CD14-positive monocyte (primary cell): ENCODE data around the gene SEMA6D. TPM values are rescaled to one million over a fixed set of nuclear protein-coding genes. Genes with fewer than 3 reads are reported as not detected.

ENCODE experiments used
- DNase-seq, 3 donors: peaks; one replicate each; pipeline ENCODE4 v3.0.0-alpha.2; 2011 to 2022
- H2AFZ ChIP-seq: 2 replicates; pipeline ENCODE4 v1.6.0; 2012; ENCODE audit warnings: mild to moderate bottlenecking, low read depth, low read length, inconsistent platforms; ENCODE audit not compliant: insufficient read depth, poor library complexity, severe bottlenecking
- H3K27ac ChIP-seq, 2 donors: 1 replicate in 1 of 2; 2 replicates in 1 of 2; pipeline ENCODE4 v1.5.1; 2012 to 2013; ENCODE audit warnings: low read length in 2 of 2, control low read depth in 1 of 2, inconsistent platforms in 1 of 2, low read depth in 1 of 2, mild to moderate bottlenecking in 1 of 2
- H3K27me3 ChIP-seq, 2 donors: one replicate each; pipeline versions ENCODE4 v1.6.0 to v1.6.1; 2011 to 2013; ENCODE audit warnings: low read length in 2 of 2; ENCODE audit not compliant: control insufficient read depth in 2 of 2, insufficient read depth in 2 of 2
- H3K36me3 ChIP-seq, 2 donors: replicated peaks in 1 of 2; 1 replicate in 1 of 2; 2 replicates in 1 of 2; pipeline versions ENCODE4 v1.5.1 to v1.6.1; 2012 to 2013; ENCODE audit warnings: low read length in 2 of 2, control low read depth in 1 of 2, inconsistent platforms in 1 of 2, mild to moderate bottlenecking in 1 of 2; ENCODE audit not compliant: insufficient read depth in 2 of 2, control insufficient read depth in 1 of 2
- H3K4me1 ChIP-seq, 2 donors: 1 replicate in 1 of 2; 2 replicates in 1 of 2; pipeline versions ENCODE4 v1.5.1 to v1.6.1; 2012 to 2013; ENCODE audit warnings: low read length in 2 of 2, control low read depth in 1 of 2, inconsistent platforms in 1 of 2, mild to moderate bottlenecking in 1 of 2, moderate library complexity in 1 of 2; ENCODE audit not compliant: insufficient read depth in 2 of 2, control insufficient read depth in 1 of 2
- H3K4me2 ChIP-seq: replicated peaks from 2 replicates; pipeline ENCODE3; 2012; ENCODE audit warnings: low read length, moderate library complexity, mild to moderate bottlenecking; ENCODE audit not compliant: poor library complexity, severe bottlenecking; ENCODE audit errors: extremely low read depth
- H3K4me3 ChIP-seq, 3 experiments: fragments of 200-600 bp in 1 of 3; sonication (generic) in 1 of 3; replicated peaks in 1 of 3; 1 replicate in 2 of 3; 2 replicates in 1 of 3; pipeline ENCODE4 v1.5.1; 2011 to 2013; ENCODE audit warnings: low read length in 3 of 3, mild to moderate bottlenecking in 3 of 3, control low read depth in 2 of 3, low read depth in 2 of 3, inconsistent platforms in 1 of 3, moderate library complexity in 1 of 3
- H3K79me2 ChIP-seq: 2 replicates; pipeline ENCODE4 v1.6.0; 2012; ENCODE audit warnings: mild to moderate bottlenecking, control low read depth, inconsistent platforms, low read length, moderate library complexity; ENCODE audit not compliant: insufficient read depth
- H3K9ac ChIP-seq: 2 replicates; pipeline ENCODE4 v1.6.0; 2017; ENCODE audit warnings: low read length, mild to moderate bottlenecking; ENCODE audit not compliant: insufficient read depth, poor library complexity, severe bottlenecking
- H3K9me3 ChIP-seq, 2 donors: replicated peaks in 1 of 2; 1 replicate in 1 of 2; 2 replicates in 1 of 2; pipeline versions ENCODE4 v1.5.1 to v1.6.1; 2012 to 2013; ENCODE audit warnings: low read length in 2 of 2, control low read depth in 1 of 2; ENCODE audit not compliant: control insufficient read depth in 1 of 2, insufficient read depth in 1 of 2
- H4K20me1 ChIP-seq: 2 replicates; pipeline ENCODE4 v1.6.0; 2012; ENCODE audit warnings: mild to moderate bottlenecking, low read length, control low read depth, moderate library complexity; ENCODE audit not compliant: insufficient read depth
- H3K27ac Mint-ChIP-seq, 7 donors: one replicate each; pipeline ENCODE4 v1.8.0; 2020; ENCODE audit warnings: mild to moderate bottlenecking in 7 of 7, mixed read lengths in 7 of 7, moderate library complexity in 6 of 7, inconsistent platforms in 2 of 7
- H3K27me3 Mint-ChIP-seq, 3 donors: one replicate each; pipeline ENCODE4 v1.8.0; 2021 to 2022; ENCODE audit warnings: low read depth in 3 of 3, mild to moderate bottlenecking in 3 of 3, mixed read lengths in 3 of 3, moderate library complexity in 3 of 3, inconsistent platforms in 1 of 3
- H3K36me3 Mint-ChIP-seq, 2 donors: one replicate each; pipeline ENCODE4 v1.8.0; 2020; ENCODE audit warnings: mixed read lengths in 2 of 2, inconsistent platforms in 1 of 2, mild to moderate bottlenecking in 1 of 2
- H3K4me1 Mint-ChIP-seq: one replicate; pipeline ENCODE4 v1.8.0; 2020; ENCODE audit warnings: mild to moderate bottlenecking, mixed read lengths
- H3K4me3 Mint-ChIP-seq, 2 donors: one replicate each; pipeline ENCODE4 v1.8.0; 2020; ENCODE audit warnings: mild to moderate bottlenecking in 2 of 2, mixed read lengths in 2 of 2, moderate library complexity in 1 of 2
- H3K9me3 Mint-ChIP-seq, 7 donors: one replicate each; pipeline ENCODE4 v1.8.0; 2020 to 2022; ENCODE audit warnings: mixed read lengths in 7 of 7, mild to moderate bottlenecking in 6 of 7, moderate library complexity in 6 of 7, inconsistent platforms in 2 of 7
- CTCF ChIP-seq: fragments of 200-600 bp; IDR thresholded peaks from one replicate; pipeline ENCODE4 v1.8.0; 2022; ENCODE audit warnings: antibody characterized with exemption, mild to moderate bottlenecking
- WGBS: methylation state at CpG from one replicate; pipeline ENCODE4 v1.1.5; 2013; ENCODE audit warnings: missing lambda C conversion rate; ENCODE audit not compliant: insufficient coverage; 5-methylcytosine and 5-hydroxymethylcytosine counted together
- intact Hi-C, 2 donors: fragments of 100-400 bp; cut with micrococcal nuclease; formaldehyde crosslinking; loops; one replicate each; pipeline versions ENCODE4 v1.15.0 to v1.15.1; 2023
- polyA plus RNA-seq, 3 donors: library from polyadenylated mRNA; depleted of rRNA in 1 of 3; unstranded in 2 of 3; stranded (reverse) in 1 of 3; fragments of 300-500 nt in 2 of 3; fragments of >200 nt in 1 of 3; fragmentation: Illumina TruSeq in 2 of 3; gene quantifications; 1 replicate in 2 of 3; 2 replicates in 1 of 3; pipeline ENCODE4 v1.2.3, GENCODE V29; 2012 to 2021

The SEMA6D gene
- polyA plus RNA-seq, 3 donors: not detected

GRCh38 chr15:47742334-47742733 lies 25.0 kb downstream of the SEMA6D start:
- Histone ChIP-seq H3K79me2 (no peaks in the 10 kb centered on the region), H3K9ac (no peak overlapping the region), H3K4me1 (no peaks in the 10 kb centered on the region), H3K27ac (no peak overlapping the region), H3K36me3 (no peaks in the 10 kb centered on the region), H2AFZ (no peak overlapping the region), H3K4me3 (no peak overlapping the region), H3K4me2 (no peak overlapping the region), H3K9me3 (no peaks in the 10 kb centered on the region), H3K27me3 (no peaks in the 10 kb centered on the region), H4K20me1 (no peaks in the 10 kb centered on the region)
- no peak overlapping the region for H3K4me3 Mint-ChIP-seq
- peaks cover 0 to 8% (median 2%) of the 10 kb centered on the region in 7 donors for H3K9me3 Mint-ChIP-seq
- no peak for TF ChIP-seq CTCF
- no peaks in the 10 kb centered on the region for H3K36me3 Mint-ChIP-seq
- H3K27me3 Mint-ChIP-seq: peaks cover 0 to 2% (median 2%) of the 10 kb centered on the region in 3 donors
- intact Hi-C loops: no loop called here
- WGBS: no CpG with 5 or more reads among the region's 5 CpGs
- no peak for DNase-seq
- no peak overlapping the region for H3K27ac Mint-ChIP-seq
- no peaks in the 10 kb centered on the region for H3K4me1 Mint-ChIP-seq

- DNase-seq: no peak
- H3K36me3 ChIP-seq: no peaks in the 10 kb centered on the region
- no peak overlapping the region for H3K27ac ChIP-seq
- intact Hi-C loops: no loop called here
- no peak for TF ChIP-seq CTCF
- H4K20me1 ChIP-seq: no peaks in the 10 kb centered on the region
- H3K4me2 ChIP-seq: no peak overlapping the region
- no peaks in the 10 kb centered on the region for H3K79me2 ChIP-seq
- H3K4me1 Mint-ChIP-seq: no peaks in the 10 kb centered on the region
- H3K4me1 ChIP-seq: no peaks in the 10 kb centered on the region
- no peaks in the 10 kb centered on the region for H3K36me3 Mint-ChIP-seq
- H3K4me3 ChIP-seq: no peak overlapping the region
- no peak overlapping the region for H3K27ac Mint-ChIP-seq
- peaks cover 0 to 2% (median 2%) of the 10 kb centered on the region in 3 donors for H3K27me3 Mint-ChIP-seq
- no CpG with 5 or more reads among the region's 2 CpGs for WGBS
- H3K27me3 ChIP-seq: no peaks in the 10 kb centered on the region
- H3K9me3 Mint-ChIP-seq: peaks cover 0 to 8% (median 2%) of the 10 kb centered on the region in 7 donors
- H2AFZ ChIP-seq: no peak overlapping the region
- H3K4me3 Mint-ChIP-seq: no peak overlapping the region
- H3K9ac ChIP-seq: no peak overlapping the region
- no peaks in the 10 kb centered on the region for H3K9me3 ChIP-seq
These were observed 25.4 kb downstream of the SEMA6D start for GRCh38 chr15:47742742-47743141.
